Measurements from ENCODE around the gene ST6GALNAC1.

DNA sequence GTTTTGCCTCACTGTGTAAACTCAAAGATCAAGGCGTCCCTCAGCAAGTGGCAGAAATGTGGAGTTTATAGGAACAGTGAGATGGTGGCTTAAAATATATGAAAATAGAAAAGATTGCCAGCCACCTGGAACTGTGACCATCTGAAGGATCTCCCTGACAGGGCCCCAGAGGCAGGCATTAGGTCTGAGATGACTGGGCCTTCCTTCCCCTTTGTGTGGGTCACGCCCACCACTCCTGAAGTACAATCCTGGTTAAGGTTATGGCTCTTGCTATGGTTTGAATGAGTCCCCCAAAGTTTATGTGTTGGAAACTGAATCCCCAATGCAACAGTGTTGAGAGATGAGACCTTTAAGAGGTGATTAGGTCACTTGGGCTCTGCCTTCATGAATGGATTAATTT is 64.3 kb downstream of the ST6GALNAC1 start:
- TF ChIP-seq, protein P1, sequence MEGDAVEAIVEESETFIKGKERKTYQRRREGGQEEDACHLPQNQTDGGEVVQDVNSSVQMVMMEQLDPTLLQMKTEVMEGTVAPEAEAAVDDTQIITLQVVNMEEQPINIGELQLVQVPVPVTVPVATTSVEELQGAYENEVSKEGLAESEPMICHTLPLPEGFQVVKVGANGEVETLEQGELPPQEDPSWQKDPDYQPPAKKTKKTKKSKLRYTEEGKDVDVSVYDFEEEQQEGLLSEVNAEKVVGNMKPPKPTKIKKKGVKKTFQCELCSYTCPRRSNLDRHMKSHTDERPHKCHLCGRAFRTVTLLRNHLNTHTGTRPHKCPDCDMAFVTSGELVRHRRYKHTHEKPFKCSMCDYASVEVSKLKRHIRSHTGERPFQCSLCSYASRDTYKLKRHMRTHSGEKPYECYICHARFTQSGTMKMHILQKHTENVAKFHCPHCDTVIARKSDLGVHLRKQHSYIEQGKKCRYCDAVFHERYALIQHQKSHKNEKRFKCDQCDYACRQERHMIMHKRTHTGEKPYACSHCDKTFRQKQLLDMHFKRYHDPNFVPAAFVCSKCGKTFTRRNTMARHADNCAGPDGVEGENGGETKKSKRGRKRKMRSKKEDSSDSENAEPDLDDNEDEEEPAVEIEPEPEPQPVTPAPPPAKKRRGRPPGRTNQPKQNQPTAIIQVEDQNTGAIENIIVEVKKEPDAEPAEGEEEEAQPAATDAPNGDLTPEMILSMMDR (conservative IDR thresholded peaks at IDR 0.05), result no peak
- TF ChIP-seq ZFX (IDR thresholded peaks at IDR 0.05), result no peak

All from C4-2B (cell line).